Measurements from ENCODE around the gene TGFB2. TPM values are rescaled to one million over a fixed set of nuclear protein-coding genes. Genes with fewer than 3 reads are reported as not detected.

The TGFB2 gene
- total RNA-seq, 1 donor from 2014 or later: 34.4 TPM

GRCh38 chr1:218380125-218380977 is 35.2 kb downstream of the TGFB2 start:
- TF ChIP-seq, protein P1, sequence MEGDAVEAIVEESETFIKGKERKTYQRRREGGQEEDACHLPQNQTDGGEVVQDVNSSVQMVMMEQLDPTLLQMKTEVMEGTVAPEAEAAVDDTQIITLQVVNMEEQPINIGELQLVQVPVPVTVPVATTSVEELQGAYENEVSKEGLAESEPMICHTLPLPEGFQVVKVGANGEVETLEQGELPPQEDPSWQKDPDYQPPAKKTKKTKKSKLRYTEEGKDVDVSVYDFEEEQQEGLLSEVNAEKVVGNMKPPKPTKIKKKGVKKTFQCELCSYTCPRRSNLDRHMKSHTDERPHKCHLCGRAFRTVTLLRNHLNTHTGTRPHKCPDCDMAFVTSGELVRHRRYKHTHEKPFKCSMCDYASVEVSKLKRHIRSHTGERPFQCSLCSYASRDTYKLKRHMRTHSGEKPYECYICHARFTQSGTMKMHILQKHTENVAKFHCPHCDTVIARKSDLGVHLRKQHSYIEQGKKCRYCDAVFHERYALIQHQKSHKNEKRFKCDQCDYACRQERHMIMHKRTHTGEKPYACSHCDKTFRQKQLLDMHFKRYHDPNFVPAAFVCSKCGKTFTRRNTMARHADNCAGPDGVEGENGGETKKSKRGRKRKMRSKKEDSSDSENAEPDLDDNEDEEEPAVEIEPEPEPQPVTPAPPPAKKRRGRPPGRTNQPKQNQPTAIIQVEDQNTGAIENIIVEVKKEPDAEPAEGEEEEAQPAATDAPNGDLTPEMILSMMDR (IDR thresholded peaks at IDR 0.05; ENCODE audit: insufficient read depth, low read length, poor library complexity, severe bottlenecking): no peak
- H3K27me3 ChIP-seq (ENCODE audit: control insufficient read depth, insufficient read depth, low read length): no peaks in the 10 kb centered on the region
- no peak overlapping the region for H3K4me3 ChIP-seq (ENCODE audit: low read depth, low read length)
- no peaks in the 10 kb centered on the region for H3K36me3 ChIP-seq (ENCODE audit: control insufficient read depth, insufficient read depth, low read length)
- DNase-seq (ENCODE audit: low read depth): peak; percentile 79

GRCh38 chr1:218382261-218382660 is 37.1 kb downstream of the TGFB2 start:
- Histone ChIP-seq H3K4me3 (ENCODE audit: low read depth, low read length) (no peak overlapping the region), H3K27me3 (ENCODE audit: control insufficient read depth, insufficient read depth, low read length) (no peaks in the 10 kb centered on the region), H3K36me3 (ENCODE audit: control insufficient read depth, insufficient read depth, low read length) (no peaks in the 10 kb centered on the region)
- DNase-seq (ENCODE audit: low read depth): no peak
- TF ChIP-seq, protein P1 (IDR thresholded peaks at IDR 0.05; ENCODE audit: insufficient read depth, low read length, poor library complexity, severe bottlenecking): no peak

- H3K4me3 ChIP-seq (ENCODE audit: low read depth, low read length): no peak overlapping the region
- no peaks in the 10 kb centered on the region for H3K27me3 ChIP-seq (ENCODE audit: control insufficient read depth, insufficient read depth, low read length)
- TF ChIP-seq, protein P1 (IDR thresholded peaks at IDR 0.05; ENCODE audit: insufficient read depth, low read length, poor library complexity, severe bottlenecking): no peak
- no peak for DNase-seq (ENCODE audit: low read depth)
- no peaks in the 10 kb centered on the region for H3K36me3 ChIP-seq (ENCODE audit: control insufficient read depth, insufficient read depth, low read length)
These were observed 37.9 kb downstream of the TGFB2 start for GRCh38 chr1:218383051-218383450.

GRCh38 chr1:218383681-218384080 is 38.5 kb downstream of the TGFB2 start:
- H3K36me3 ChIP-seq (ENCODE audit: control insufficient read depth, insufficient read depth, low read length): no peaks in the 10 kb centered on the region
- TF ChIP-seq, protein P1 (IDR thresholded peaks at IDR 0.05; ENCODE audit: insufficient read depth, low read length, poor library complexity, severe bottlenecking): no peak
- H3K4me3 ChIP-seq (ENCODE audit: low read depth, low read length): no peak overlapping the region
- no peak for DNase-seq (ENCODE audit: low read depth)
- no peaks in the 10 kb centered on the region for H3K27me3 ChIP-seq (ENCODE audit: control insufficient read depth, insufficient read depth, low read length)

GRCh38 chr1:218384581-218384993 is 39.5 kb downstream of the TGFB2 start:
- no peak for DNase-seq (ENCODE audit: low read depth)
- TF ChIP-seq, protein P1 (IDR thresholded peaks at IDR 0.05; ENCODE audit: insufficient read depth, low read length, poor library complexity, severe bottlenecking): no peak
- H3K36me3 ChIP-seq (ENCODE audit: control insufficient read depth, insufficient read depth, low read length): no peaks in the 10 kb centered on the region
- no peak overlapping the region for H3K4me3 ChIP-seq (ENCODE audit: low read depth, low read length)
- no peaks in the 10 kb centered on the region for H3K27me3 ChIP-seq (ENCODE audit: control insufficient read depth, insufficient read depth, low read length)

All from kidney epithelial cell (primary cell).